GM18951 (cell line): ENCODE results near the gene SPARCL1.
"Not testable (repeated sequence)": the region's sequence is repeated elsewhere in the genome, so short reads cannot be mapped to it uniquely, and the experiment has no call there.

Experiments
- POLR2A ChIP-seq: IDR thresholded peaks from 4 replicates; pipeline ENCODE4 v1.6.1; 2011; ENCODE audit warnings: mild to moderate bottlenecking; ENCODE audit not compliant: insufficient read length, insufficient read depth; ENCODE audit errors: extremely low read depth
- in situ Hi-C: fragments of 300-500 bp; cut with MboI; formaldehyde crosslinking; loops from one replicate; pipeline ENCODE4 v1.12.0; 2022; ENCODE audit warnings: low sequenced_read_pairs, mixed read lengths, inconsistent platforms; ENCODE audit not compliant: unreplicated experiment

Gene SPARCL1

DNA sequence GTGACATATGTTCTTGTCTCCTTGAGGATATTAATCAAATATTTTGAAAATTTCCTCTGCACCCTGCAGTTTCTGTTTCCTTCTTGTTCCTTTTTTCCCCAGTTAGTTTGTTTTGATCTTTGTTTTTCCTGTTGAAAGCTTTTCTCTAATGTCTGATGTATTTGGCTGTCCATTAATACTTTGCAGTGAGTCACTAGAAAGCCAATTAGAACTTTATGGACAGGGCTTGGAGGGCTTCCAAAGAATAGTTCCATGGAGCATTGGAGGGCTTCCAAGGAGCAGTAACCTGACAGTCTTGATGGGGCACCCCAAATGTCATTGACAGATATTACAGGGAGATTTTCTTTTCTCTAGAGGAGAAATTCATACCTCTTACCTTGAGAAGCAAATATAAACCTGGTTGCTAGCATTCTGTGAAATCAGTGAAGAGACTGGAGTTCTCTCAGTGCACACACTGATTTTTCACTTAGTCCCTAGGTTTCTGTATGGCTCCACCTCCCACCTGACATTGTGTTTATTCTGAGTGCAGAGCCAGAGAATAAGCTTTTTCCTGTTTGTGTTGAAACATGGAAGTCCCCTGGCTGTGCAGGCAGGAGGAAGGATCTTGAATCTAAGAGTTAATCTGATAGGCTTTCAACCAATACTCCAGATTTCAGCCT, 26.5 kb downstream of the SPARCL1 start:
- in situ Hi-C loops, result no loop called here

DNA sequence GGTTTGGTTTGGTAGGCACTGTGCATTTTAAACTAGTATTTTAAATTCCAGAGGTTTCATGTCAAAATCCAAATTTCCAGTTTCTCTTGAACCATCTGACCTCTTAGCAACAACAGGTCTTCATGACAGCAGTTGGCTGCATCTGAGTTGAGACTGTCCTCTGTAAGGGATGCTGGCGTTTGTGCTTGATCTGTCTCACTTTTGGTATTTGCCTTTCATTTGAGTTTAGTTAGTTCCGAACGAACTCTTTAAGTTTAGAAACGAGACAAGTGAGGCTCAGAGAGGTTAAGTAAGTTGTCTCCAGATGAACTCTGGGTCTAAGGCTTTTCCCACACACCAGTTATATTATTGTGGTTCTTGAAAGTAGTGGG, 29.1 kb downstream of the SPARCL1 start:
- in situ Hi-C loops, result no loop called here
- TF ChIP-seq POLR2A, result no peak

More for the DNA sequence above, 26.5 kb downstream of the SPARCL1 start:
- no peak for TF ChIP-seq POLR2A

DNA sequence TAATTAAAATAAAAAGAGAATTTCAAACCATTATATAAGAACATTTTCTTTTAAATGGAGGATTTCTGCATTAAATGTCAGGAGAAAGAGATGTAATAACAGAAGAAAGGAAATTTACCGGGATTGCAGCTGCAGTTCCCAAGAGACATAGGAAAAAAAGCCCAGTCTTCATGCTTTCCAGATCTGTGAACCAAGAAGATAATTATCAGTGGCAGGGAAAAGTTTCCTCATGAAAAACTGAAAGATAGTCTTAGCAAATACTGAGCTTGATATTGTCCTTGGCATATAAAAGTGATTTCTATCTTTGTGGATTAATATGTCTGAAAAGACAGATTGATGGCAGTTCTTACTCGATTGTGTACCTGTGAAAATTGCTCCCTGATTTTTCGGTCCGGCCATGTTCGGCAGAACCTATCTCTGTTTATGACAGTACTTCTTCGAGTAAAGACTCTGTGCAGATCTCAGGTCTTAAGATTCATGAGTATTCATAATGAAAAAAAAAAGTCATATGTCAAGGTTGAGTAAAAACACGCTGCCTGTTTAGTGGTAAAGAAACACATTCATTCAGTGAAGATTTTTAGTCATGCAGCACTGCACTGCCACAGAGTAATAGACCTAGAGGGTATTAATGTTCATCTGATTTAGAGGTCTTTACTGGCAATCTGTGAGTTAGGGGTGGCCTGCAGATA, 29.6 kb downstream of the SPARCL1 start:
- in situ Hi-C loops, result no loop called here
- TF ChIP-seq POLR2A, result no peak

DNA sequence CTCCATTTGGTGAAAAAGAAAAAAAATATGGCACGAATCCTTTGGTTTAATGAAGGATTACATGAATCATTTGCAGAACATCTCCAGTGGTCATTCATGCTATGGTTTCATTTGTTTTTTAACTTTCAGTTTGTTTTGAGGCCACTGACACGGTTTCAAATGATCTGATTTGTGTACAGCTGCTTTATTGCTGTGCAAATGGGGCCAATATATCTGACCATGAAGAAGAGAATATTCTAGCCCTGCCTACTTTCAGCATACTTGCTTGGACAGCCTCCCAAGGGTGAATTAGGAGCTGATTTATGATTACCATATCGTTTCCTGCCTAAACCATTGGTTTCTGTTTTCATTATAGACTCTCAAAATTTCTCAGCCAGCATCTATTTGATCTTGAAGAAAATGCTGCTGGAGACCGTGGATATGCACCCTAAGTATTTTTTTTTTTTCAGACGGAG, 30.7 kb downstream of the SPARCL1 start:
- no peak for TF ChIP-seq POLR2A
- in situ Hi-C loops, result no loop called here

DNA sequence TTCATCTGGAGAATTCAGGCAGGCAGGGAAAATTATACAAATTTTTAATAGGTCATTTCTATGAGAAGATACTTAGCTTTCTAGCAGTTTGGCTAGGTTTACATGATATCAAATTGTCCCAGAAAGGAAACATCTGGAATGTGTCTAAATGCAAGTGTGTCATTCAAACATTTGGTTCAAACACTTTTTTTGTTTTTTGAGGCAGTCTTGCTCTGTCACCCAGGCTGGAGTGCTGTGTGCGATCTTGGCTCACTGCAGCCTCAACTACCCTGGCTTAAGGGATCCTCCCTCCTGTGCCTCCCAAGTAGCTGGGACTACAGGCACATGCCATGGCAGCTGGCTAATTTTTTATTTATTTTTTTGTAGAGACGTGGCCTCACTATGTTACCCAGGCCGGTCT, 31.6 kb downstream of the SPARCL1 start:
- TF ChIP-seq POLR2A, result no peak

DNA sequence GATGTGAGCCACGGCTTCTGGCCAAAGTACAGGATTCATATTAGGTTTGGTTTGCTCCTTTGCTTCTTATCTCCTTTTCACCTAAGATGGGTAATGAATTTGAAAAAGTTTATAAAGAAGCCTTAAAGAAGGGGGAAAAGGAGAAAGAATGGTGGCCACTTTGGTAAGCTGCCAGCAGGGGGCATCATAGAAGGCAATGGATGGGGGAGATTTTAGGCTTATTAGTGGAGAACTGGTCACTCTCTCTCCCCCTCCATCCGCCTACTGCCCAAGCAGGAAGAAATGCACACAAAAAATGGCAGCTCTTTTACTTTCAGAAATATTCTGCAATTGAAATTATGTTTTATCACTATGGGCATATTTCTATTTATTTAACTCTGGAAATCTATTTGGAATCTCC, 32.0 kb downstream of the SPARCL1 start:
- no peak for TF ChIP-seq POLR2A
- in situ Hi-C loops, result no loop called here

More for the DNA sequence above, 31.6 kb downstream of the SPARCL1 start:
- in situ Hi-C loops, result no loop called here

DNA sequence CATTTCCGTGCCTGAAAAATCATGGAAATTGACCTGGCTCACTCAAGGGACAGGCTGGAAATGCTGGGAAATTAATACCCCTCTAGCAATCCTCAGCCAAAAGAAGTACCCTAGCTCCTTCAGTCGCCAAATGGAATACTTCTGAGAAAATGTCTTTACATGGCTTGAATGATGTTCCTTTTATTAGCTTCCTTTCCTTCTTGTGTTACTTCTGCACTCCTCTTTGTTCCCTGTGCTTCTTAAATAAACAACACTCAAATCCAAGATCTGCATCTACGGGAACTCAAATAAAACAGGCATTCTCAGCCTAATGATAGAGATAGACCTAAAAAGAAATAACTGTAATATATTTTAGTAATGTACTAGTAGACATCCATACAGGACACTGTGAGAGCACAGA, 36.1 kb downstream of the SPARCL1 start:
- no peak for TF ChIP-seq POLR2A
- in situ Hi-C loops, result no loop called here

DNA sequence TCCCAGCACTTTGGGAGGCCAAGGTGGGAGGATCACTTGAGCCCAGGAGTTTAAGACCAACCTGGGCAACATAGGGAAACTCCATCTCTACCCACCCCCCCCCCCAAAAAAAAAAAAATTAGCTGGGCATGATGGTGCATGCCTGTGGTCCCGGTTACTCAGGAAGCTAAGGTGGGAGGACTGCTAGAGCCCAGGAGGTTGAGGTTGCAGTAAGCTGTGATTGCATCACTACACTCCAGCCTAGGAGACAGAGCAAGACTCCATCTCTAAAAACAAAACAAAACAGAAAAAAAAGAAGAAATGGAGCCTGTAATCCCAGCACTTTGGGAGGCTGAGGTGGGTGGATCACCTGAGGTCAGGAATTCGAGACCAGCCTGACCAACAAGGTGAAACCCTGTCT, 37.3 kb downstream of the SPARCL1 start:
- in situ Hi-C loops, result not testable (repeated sequence)

DNA sequence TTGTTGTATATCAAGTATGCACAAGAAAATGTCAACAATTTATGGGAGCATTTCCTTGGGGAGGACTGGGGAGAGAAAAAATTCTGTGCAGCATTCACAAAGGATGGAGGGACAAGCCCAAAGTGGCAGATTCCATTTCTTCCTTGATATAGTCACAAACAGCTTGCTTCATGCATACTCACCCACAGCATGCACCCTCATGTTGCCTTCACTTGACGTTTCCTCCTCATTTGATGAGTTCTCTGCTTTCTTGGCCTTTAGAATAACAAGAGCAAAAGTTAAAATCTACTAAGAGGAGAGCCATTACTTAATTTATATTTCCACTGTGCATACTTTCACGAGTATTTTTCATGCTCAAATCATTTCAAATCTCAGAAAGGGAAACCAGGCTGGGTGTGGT, 37.7 kb downstream of the SPARCL1 start:
- in situ Hi-C loops, result no loop called here

DNA sequence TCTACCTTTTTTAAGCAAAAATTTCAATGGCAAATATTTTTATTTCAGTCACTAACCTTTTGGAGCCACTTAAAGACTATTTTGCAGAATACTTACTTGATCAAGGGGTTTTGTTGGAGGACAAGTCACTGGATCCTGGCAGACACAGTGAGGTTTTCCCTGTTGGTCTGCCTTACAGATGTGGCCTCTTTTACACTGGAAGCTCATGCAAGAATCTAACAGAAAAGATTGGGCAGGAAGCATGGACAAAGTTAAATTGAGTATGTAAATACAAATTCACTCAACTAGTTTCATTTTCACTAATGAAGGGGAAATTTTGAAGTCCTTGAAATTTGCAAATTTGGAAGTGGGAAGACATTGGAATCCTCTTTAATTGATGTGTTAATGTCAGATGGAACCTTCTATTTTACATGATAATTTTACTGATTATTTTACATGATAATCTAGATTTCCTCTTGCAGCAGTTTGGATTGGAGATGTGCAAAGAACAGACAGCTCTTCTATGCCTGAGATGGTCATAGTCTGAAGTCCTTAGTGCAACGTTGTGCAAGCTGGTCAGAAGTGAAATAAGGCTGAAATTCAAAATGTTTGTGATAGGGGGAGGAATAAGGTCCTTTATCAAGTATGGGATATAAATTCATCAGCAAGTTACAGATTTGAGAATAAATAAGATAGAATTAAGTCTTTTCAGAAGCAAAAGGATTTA, 38.4 kb downstream of the SPARCL1 start:
- in situ Hi-C loops, result no loop called here
- TF ChIP-seq POLR2A, result no peak

More for the DNA sequence above, 37.7 kb downstream of the SPARCL1 start:
- TF ChIP-seq POLR2A, result no peak

DNA sequence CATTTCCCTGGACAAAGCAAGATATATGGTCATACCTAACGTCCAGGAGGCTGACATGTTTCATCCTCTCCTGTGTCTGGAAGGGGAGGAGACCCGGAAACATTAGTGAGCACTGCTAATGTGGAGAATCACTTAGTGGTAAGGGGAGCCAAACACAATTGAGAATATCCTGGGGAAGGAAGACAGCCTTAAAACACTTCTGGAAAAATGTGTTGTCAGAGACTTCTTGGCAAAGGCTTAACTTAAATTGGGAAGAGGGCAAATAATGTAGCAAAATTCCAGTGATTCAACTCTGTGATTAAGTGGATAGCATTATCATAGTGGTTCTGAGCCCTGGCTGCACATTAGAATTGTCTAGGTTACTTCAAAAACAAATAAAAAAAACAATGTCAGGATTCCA, 39.5 kb downstream of the SPARCL1 start:
- no peak for TF ChIP-seq POLR2A
- in situ Hi-C loops, result no loop called here

DNA sequence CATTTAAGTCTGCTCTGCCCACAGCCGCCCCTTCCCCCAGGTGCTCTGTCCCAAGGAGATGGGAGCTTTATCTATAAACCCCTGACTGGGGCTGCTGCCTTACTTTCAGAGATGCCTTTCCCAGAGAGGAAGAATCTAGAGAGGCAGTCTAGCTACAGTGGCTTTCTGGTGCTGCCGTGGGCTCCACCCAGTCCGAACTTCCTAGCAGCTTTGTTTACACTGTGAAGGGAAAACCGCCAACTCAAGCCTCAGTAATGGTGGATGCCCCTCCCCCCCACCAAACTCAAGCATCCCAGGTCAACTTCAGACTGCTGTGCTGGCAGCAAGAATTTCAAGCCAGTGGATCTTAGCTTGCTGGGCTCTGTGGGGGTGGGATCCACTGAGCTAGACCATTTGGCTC, 40.5 kb downstream of the SPARCL1 start:
- in situ Hi-C loops, result not testable (repeated sequence)

DNA sequence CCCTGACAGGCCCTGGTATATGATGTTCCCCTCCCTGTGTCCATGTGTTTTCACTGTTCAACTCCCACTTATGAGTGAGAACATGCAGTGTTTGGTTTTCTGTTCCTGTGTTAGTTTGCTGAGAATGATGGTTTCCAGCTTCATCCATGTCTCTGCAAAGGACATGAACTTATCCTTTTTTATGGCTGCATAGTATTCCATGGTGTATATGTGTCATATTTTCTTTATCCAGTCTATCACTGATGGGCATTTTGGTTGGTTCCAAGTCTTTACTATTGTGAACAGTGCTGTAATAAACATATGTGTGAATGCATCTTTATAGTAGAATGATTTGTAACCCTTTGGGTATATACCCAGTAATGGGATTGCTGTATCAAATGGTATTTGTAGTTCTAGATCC, 45.9 kb downstream of the SPARCL1 start:
- in situ Hi-C loops, result not testable (repeated sequence)

DNA sequence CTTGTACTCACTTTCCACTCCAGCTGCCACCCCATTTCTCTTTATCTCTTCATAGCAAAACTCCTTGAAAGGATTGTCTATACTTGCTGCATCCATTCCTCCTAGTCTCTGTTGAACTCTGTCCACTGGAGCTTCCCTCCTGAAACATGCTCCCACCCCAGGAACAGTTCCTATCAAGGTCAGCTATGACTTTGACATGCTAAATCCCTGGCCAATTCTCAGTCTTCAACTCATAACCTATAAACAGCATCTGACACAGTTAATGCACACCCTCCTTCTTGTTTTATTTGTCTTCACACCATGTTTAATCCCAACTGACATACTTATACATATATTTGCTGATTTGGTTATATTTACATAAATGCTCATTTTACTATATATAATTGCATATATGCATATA, 47.8 kb downstream of the SPARCL1 start:
- in situ Hi-C loops, result no loop called here
- TF ChIP-seq POLR2A, result no peak
